GM19023 (cell line): ENCODE measurements around the gene IL1RAPL2.

Experiments
- ATAC-seq: cut with Tn5 transposase; IDR thresholded peaks from one replicate; pipeline ENCODE4 v1.9.1; 2021; ENCODE audit warnings: mild to moderate bottlenecking, moderate library complexity; ENCODE audit not compliant: unreplicated experiment

IL1RAPL2 gene

DNA sequence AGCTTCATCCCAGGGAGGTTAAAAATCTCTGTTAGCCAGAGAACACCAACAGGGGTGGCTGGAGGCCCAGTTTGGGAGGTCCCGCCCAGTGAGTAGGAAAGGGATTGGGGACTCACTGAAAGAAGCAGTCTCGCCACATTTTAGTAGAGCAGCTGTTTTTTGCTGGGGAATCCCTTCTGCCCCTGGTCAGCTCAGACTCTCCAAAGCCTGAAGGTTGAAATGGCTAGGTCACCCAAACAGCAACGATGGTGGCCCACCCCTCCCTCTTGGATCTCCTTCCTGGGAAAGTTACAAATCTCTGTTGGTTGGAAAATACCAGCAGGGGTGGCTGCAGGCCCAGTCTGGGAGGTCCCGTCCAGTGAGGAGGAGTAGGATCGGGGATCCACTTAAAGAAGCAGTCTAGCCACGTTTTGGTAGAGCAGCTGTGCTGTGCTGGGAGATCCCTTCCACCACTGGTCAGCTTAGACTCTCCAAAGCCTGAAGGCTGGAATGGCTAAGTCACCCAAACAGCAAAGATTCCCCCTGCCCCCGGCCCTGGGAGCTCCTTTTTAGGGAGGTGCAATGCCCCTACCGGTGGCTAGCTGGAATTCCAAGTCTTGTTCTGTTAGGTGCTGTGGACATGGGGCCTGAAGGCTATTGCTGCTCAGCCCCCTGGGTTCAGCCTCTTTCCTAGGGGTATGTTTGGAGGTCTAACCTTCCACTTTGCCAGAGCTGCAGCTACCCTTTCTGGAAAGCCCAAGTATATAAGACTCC lies 694.5 kb downstream of the IL1RAPL2 start:
- no peak for ATAC-seq

DNA sequence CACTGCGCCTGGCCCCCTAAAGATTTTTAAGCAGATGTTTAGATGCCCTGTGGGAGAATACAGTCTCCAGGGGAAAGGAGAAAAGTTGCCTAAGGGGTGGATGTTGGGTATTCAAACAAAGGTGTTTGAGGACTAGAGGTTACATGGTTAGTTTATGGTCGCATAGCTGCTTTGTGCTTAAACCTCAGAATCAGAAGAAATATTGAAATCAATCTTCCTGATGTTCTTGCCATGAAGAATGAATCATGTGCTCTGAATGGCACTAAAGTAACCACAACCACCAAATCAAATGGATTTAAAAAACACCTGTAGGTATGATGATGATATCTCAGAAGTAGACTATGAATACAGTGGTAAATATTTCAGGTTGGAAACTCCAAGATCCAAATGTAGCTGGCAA lies 697.2 kb downstream of the IL1RAPL2 start:
- ATAC-seq: no peak

DNA sequence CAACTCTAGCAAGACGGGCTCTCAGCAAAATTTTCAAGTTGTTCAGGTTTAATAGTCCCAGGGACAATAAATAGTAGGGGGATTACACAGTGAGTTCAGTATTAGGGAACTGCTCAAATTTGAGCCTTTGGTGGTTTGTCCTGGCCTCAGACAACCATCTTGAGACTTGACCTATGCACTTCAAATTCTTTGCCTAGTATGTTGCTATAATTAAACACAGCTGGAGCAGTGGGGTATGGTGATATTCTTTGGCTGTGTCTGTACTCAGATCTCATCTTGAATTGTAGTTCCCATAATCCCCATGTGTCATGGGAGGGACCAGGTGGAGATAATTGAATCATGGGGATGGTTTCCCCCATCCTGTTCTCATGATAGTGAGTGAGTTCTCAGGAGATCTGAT lies 697.8 kb downstream of the IL1RAPL2 start:
- no peak for ATAC-seq

DNA sequence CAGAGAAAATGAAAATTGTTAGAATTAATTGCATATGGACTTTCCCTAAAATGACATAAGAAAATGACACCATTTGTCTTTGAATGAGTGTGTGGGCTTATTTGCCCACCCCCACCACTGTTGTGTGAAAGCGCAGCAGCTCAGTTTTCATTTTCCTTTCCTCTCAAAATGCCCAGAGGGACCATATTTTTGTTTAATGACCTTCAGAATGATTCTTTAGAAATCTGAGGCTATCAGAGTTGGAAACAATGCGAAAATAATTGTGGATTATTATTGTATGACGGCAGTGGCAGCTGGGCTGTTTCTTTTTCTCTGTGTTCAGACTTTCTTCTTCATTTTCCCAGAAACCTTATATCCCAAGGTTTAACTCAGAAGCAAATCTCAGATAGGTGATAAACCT lies 699.1 kb downstream of the IL1RAPL2 start:
- no peak for ATAC-seq

DNA sequence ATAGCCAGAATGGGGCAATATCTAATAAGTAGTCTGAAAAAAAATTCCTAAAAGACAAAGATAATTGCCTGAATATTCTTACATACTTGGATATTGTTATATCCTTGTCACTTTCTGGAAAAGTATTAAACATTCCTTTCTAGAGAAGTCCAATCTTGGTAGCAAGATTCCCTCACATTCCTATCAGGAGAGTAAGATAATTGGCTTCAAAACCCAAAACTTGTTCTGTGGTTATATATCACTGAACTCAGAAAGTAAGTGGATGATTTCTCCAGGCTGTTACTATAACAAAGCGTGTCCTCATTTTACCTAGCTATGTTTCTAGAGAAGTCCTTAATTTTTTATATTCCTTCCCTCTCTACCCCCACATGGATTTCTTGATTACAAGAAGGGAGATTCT lies 700.5 kb downstream of the IL1RAPL2 start:
- no peak for ATAC-seq

DNA sequence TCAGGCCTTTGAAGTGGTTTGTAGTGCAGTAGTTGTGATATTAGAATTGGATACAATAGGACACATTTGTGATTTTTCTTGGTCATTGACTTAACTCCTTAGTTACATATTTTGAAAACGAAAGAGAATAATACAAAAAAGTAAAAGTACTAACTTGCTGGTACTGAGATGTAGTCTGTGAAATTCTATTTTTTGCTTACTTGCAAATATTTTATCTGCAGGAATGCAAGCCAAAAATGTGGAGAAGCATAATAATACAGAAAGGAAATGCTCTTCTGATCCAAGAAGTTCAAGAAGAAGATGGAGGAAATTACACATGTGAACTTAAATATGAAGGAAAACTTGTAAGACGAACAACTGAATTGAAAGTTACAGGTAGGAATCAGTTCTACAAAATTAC lies 701.2 kb downstream of the IL1RAPL2 start:
- no peak for ATAC-seq

DNA sequence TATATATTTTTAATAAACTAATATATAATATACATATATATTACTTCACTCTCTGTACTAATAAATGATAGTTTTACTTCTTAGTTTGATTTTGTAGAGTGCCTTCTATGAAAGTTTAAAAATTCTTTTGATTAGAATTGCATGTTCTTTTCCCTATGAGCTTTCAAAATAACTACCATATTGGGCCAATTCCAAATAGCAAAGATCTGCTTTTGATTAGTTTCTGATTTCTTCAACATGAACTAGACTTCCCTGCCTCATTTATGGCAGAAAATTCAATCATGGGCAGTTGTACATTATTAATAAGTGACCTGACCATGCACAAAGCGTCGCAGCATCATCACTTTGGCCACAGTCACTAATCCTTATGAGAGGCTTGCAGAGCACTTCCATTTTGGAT lies 703.4 kb downstream of the IL1RAPL2 start:
- no peak for ATAC-seq

DNA sequence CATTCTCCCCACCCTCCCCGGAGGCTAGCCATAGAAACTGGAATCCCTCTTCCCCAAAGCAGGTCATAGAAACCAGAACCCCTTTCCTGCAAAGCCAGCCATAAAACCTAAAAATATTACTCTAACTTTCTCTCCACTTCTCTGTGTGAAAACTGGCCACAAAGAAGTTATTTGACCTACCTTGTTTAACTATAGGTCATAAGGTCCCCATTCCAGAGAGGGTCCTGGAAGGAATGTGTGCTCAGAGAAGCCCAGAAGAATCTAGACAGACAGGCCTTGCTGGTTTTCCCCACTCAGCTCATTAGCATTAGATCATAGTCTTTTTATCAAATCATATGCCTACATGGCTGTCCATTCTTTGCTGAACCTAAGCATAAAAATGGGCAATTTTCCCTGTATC lies 707.3 kb downstream of the IL1RAPL2 start:
- ATAC-seq: no peak

DNA sequence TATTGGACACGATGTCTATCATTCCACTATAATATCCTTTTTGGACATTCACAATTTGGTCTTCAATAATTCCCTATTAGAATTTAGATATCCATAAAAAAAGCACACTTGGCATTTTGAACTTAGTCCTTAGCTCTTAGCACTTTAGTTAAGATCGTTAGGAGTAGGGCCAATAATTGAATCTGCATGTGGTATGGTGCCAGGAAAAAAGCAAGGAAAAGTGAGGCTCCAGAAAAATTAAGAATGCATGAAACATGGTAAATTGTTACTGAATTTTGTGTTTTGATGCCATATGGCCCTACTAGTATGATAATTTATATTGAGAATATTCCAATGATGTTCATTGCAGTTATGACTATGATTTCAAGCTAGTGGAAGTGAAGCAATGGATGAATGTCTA lies 708.1 kb downstream of the IL1RAPL2 start:
- no peak for ATAC-seq

DNA sequence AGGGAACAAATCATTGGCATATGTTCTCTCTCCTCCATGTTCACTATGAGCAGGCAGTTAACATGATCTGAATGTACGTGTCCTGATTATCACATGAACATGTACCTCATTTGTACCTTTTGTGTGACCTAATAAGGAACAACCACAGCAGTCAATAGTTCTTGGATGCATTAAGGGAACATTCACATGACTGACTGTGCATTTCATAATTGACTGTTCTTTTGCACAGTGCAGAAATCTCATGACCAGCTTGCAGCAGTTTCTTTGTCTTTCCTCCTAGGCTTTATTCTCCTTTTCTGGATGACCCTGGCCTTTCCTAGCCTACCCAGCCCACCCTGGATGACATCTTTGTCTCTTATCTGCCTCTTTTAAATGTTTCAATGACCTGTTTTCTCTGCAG lies 711.1 kb downstream of the IL1RAPL2 start:
- no peak for ATAC-seq

DNA sequence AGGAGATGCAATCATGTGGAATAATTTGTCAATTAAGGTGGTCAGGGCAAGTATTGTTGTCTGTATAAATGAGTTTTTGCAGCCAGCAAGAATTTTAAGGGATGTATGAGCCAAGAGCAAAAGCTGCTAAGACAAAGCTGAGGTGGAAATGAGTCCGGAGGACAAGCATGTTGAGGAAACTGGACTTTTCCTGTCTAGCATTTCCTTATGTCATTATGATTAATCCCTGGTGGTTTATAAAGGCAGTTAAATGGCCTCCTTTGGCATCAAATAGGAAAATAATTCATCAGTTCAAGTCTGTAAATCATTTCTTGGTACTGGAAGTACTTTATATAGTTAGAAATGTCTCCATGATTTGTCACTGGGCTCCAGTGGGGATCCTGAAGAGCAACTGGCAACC lies 716.1 kb downstream of the IL1RAPL2 start:
- ATAC-seq: no peak

DNA sequence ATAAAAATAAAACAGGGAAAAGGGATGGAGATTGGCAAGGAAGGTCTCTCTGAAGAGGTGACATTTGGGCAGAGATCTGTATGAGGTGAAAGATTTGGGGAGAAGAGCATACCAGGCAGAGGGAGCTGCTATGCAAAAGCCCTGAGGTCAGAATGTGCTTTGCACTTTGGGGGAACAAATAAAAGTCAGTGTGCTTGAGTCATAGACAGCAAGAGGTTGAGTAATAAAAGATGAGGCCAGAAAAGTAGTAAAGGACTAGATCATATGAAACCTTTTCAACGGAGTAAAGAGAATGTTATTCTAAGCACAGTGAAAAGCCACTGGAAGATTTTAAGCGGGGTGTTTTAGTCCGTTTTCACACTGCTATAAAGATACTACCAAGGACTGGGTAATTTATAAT lies 731.0 kb downstream of the IL1RAPL2 start:
- ATAC-seq: no peak

DNA sequence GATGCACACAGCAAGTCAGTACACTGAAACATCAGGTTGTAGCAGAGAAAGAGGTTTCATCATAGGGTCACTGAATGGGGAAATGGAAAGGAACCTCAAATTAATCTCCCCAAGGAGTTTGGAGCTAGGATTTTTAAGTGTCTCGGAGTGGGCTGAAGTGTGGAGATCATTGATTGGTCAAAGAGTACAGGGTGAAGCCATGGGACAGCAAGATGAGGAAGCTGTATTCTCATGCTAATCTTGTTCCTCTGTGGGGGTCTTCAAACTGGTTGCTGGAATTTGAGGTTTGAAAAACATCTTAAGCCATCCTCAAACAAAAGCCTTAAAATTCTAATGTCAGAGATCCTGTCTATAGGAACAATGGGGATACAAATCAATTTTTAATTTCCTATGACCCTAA lies 733.3 kb downstream of the IL1RAPL2 start:
- ATAC-seq: no peak

DNA sequence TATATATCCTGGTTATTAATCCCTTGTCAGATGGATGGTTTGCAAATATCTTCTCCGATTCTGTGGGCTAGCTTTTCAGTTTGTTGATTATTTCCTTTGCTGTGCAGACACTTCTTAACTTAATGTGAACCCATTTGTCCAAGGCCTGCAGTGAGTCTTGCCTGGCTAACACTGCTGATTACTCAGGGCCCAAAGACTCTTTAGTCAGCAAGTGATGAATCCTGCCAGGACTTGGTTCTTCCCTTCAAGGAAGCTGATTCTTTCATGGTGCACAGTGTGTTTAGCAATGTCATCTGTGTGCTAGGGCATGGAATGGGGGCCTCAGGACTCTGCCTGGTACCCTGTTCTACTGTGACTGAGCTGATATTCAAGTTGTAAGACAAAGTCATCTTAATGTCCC lies 736.2 kb downstream of the IL1RAPL2 start:
- ATAC-seq: no peak

DNA sequence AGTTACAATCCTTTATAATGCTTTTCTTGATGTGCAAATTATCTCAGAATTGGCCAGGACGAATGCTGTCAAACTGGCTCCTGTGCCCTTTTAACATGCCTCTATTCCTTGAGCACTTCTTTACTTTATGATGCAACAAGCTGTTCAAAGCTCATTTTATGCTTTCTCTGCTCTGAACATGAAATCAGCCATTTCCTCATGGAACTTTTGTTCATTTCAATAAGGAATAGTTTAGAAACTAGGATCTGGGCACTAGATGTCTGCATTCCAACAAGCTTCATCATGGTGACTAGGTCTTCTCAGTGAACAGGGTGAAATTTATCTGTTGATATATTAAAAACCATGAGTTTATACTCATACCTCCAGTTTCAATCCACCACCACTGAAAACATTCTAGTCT lies 741.8 kb downstream of the IL1RAPL2 start:
- ATAC-seq: no peak

DNA sequence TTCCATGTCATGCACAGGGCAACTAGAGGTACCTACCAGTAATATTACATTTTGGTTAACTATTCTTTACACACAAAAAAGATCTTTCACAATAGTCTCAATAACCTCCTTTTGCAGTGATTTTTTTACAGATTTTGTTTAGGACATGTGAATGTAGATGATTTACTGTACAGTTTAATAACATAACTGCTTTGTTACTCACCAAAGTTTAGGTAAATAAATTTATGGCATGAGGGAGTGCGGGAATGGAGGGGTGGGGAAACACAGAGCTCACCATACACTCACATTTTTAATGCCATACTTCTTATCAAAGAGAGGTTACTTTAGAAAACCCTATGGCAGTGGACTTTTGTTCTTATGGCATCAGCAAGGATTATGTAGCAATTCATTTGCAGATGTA lies 747.6 kb downstream of the IL1RAPL2 start:
- ATAC-seq: no peak

DNA sequence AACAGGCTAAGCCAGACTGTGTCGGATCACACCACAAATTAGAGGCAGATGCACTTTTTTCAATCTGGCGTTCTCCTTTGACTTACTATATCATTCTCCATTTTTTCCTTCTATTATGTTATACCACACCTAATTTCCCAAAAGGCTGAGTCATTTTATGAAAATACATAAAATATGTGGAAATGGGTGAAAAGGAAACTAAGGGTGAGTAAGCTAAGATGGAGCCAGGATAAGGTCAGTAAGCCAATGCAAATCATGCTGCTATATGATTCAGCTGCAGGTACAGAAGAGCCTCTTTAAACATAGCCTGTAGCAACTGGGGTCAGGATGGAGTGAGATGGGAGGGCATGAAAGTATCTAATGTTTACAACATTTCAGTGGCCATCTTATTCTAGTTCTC lies 748.5 kb downstream of the IL1RAPL2 start:
- ATAC-seq: no peak

DNA sequence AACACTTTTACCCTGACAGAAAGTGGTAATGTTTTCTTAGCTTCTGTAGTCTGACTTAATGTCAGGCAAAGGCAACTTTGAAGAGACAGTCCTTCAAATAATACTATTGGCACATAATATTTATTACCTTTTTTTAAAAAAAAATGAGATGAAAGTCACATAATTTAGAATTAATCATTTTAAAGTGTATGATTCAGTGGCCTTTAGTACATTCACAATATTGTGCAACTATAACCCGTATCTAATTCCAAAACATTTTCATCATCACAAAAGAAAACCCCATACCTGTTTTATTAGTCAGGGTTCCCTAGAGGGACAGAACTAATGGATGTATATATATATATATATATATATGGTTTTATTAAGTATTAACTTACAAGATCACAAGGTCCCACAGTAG lies 749.2 kb downstream of the IL1RAPL2 start:
- ATAC-seq: no peak

DNA sequence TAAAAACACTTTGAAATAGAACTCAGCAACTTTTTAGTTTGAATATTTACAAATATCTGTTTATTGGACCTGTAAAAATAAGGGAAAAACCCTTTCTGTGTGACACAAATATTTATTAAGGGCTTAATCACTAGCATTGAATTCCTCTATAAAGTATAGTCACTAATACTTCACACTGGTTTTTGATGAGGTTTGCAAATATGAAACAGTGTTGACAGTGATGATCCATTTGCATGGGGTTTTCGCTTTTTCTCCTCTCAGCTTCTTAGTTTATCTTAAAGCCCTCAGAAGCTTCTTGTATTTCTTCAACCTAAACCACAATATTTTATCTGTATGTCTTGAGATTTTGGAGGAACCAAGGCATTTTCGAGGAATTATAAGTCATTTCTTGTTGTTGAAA lies 751.1 kb downstream of the IL1RAPL2 start:
- ATAC-seq: no peak

DNA sequence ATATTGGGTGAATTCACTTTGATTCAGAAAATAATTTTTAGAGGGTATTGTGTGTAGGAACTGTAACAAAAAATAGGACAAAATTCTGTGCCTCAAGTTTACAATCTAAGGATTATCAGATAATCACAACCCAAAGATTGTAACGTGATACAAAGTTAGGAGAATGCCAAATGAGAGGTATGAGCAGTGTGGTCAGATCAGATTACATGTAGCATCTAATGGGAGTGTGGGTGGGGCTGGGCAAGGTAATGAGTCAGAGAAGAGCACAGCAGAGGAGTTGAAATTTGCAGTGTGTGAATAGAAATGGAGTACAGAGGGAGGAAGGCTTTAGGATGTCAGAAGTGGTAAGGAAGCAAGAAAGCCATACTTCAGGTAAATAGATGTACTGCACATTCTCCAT lies 757.9 kb downstream of the IL1RAPL2 start:
- no peak for ATAC-seq

DNA sequence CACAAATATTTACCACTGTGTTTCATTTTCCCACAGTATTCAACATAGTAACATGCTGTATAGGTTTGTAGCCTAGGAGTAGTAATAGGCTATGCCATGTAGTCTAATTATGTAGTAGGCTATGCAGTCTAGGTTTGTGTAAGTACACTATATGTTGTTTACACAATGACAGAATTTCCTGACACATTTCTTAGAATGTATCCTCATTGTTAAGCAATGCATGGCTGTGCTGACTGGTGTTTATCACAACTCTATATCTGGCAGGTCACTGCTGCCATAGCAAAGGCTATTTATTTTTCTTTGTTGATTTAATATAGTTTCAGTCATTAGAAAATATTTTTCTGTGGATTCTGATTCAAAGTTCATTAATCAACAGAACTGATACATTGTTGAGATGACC lies 762.8 kb downstream of the IL1RAPL2 start:
- ATAC-seq: no peak

DNA sequence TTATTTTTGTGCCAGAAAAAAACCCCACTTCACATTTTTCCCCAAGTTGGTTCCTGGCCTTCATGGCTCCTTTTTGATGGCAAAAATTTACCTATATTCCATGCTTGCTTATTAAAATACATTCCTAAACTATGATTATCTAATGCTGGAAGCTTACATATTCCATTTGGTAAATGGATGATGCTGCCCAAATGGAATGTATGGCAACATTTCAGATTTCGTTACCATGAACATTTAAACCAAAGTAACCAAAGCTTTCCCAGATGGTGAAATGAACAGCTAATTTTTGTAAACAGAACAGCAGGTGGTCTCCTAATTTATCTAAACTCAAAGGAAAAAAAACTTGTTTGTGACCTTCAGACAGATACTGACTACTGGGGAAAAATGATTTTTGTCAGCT lies 765.2 kb downstream of the IL1RAPL2 start:
- no peak for ATAC-seq

DNA sequence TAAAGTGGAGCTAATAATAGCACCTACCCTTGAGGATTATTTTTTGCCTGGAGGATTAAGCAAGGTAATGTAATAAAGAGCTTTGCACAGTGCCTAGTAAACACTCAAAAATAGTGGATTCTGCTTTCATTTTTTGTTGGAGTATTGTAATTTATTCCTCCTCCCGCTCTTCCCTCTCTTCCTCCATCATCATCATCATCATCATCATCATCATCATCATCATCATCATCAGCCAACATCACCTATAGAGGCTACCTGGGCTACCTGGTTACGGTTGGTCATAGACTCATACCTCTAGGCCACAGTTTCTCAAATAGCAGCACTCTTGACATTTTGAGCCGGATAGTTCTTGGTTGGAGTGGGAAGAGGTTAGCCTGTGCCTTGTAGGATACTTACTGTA lies 781.4 kb downstream of the IL1RAPL2 start:
- no peak for ATAC-seq
